K562 (cell line): ENCODE results near the gene TREM2. TPM values are rescaled to one million over a fixed set of nuclear protein-coding genes. Genes with fewer than 3 reads are reported as not detected.

Experiments used
- HDAC6 ChIP-seq: IDR thresholded peaks from 2 replicates; pipeline ENCODE4 v1.6.1; 2012; ENCODE audit warnings: low read depth, mild to moderate bottlenecking, control low read depth, inconsistent platforms, low read length, moderate library complexity
- HMG20A ChIP-seq: fragments of 450-650 bp; formaldehyde crosslinking; conservative IDR thresholded peaks from 2 replicates; pipeline ENCODE4 v1.4.0; 2020; ENCODE audit warnings: mild to moderate bottlenecking, mixed read lengths
- ILK ChIP-seq: fragments of 450-650 bp; IDR thresholded peaks from 2 replicates; pipeline ENCODE4 v1.6.1; 2016; ENCODE audit warnings: missing genetic modification characterization, low read depth, mild to moderate bottlenecking, missing compliant biosample characterization, moderate library complexity, borderline replicate concordance
- KLF13 ChIP-seq: fragments of 450-650 bp; IDR thresholded peaks from 2 replicates; pipeline ENCODE4 v1.6.1; 2016; ENCODE audit warnings: missing genetic modification characterization, low read depth, mild to moderate bottlenecking, missing compliant biosample characterization, moderate library complexity, borderline replicate concordance
- NR1H2 ChIP-seq: sonication (generic); formaldehyde crosslinking; IDR thresholded peaks from 2 replicates; pipeline ENCODE4 v1.4.0; 2020; ENCODE audit warnings: mild to moderate bottlenecking, missing genetic modification reagents
- PHF20 ChIP-seq: fragments of 450-650 bp; IDR thresholded peaks from 2 replicates; pipeline ENCODE4 v1.6.1; 2018; ENCODE audit not compliant: partially characterized antibody
- RBM14 ChIP-seq: fragments of 200-400 bp; formaldehyde crosslinking; IDR thresholded peaks from 2 replicates; pipeline ENCODE4 v1.6.1; 2018; ENCODE audit warnings: low read depth, mild to moderate bottlenecking, low read length, moderate library complexity, borderline replicate concordance; ENCODE audit not compliant: insufficient read depth
- SOX6 ChIP-seq: fragments of 450-650 bp; IDR thresholded peaks from 2 replicates; pipeline ENCODE4 v1.6.1; 2014; ENCODE audit warnings: mild to moderate bottlenecking
- ZNF398 ChIP-seq: fragments of 250-450 bp; sonication (Bioruptor Pico); IDR thresholded peaks from 2 replicates; pipeline ENCODE4 v1.8.0; 2021; ENCODE audit warnings: moderate library complexity, mild to moderate bottlenecking, inconsistent platforms
- ZNF408 ChIP-seq: fragments of 250-450 bp; sonication (Bioruptor Pico); IDR thresholded peaks from 2 replicates; pipeline ENCODE4 v1.4.0; 2020; ENCODE audit warnings: low read depth, mild to moderate bottlenecking, moderate library complexity
- ZNF780A ChIP-seq: fragments of 250-450 bp; sonication (Bioruptor Pico); IDR thresholded peaks from 2 replicates; pipeline ENCODE4 v1.5.0; 2021; ENCODE audit warnings: mild to moderate bottlenecking
- polyA plus RNA-seq, 8 experiments: library from polyadenylated mRNA; depleted of rRNA in 4 of 8; stranded (reverse) in 5 of 8; unstranded in 3 of 8; fragments of >200 nt; fragmentation: Nextera tagmentation in 2 of 8; fragmentation: Illumina TruSeq in 1 of 8; extraction: Ambion mirVana in 2 of 8; extraction: Trizol in 1 of 8; gene quantifications; 2 replicates each; pipeline versions ENCODE4 v1.2.1 to v1.2.3, GENCODE V29; 2011 to 2014; ENCODE audit warnings: inconsistent platforms in 1 of 8, missing spikeins in 1 of 8
- total RNA-seq, 7 experiments: library from RNA; depleted of rRNA in 6 of 7; stranded (reverse); fragments of >200 nt in 6 of 7; fragmentation: Illumina TruSeq in 2 of 7; extraction: Trizol in 2 of 7; gene quantifications; 2 replicates each; pipeline versions ENCODE4 v1.2.1 to v1.2.3, GENCODE V29; 2011 to 2021; ENCODE audit warnings: low replicate concordance in 1 of 7
- TF ChIP-seq, protein P1 (sequence below): fragments of 250-450 bp; sonication (Bioruptor Pico); IDR thresholded peaks from 2 replicates; pipeline ENCODE4 v1.9.0; 2021; ENCODE audit warnings: mild to moderate bottlenecking, inconsistent platforms
- TF ChIP-seq, protein P2 (sequence below): IDR thresholded peaks from 2 replicates; pipeline ENCODE4 v1.6.1; 2011; ENCODE audit not compliant: insufficient read length; ENCODE audit errors: extremely low read depth

Gene TREM2
- total and polyA plus RNA-seq, 9 of the 15 experiments (the other 6 are each of a cell fraction or from before 2014, with no cell fraction given), result not detected

GRCh38 chr6:41170547-41171160, 7.7 kb upstream of the TREM2 start (continued):
- TF ChIP-seq, protein P1, sequence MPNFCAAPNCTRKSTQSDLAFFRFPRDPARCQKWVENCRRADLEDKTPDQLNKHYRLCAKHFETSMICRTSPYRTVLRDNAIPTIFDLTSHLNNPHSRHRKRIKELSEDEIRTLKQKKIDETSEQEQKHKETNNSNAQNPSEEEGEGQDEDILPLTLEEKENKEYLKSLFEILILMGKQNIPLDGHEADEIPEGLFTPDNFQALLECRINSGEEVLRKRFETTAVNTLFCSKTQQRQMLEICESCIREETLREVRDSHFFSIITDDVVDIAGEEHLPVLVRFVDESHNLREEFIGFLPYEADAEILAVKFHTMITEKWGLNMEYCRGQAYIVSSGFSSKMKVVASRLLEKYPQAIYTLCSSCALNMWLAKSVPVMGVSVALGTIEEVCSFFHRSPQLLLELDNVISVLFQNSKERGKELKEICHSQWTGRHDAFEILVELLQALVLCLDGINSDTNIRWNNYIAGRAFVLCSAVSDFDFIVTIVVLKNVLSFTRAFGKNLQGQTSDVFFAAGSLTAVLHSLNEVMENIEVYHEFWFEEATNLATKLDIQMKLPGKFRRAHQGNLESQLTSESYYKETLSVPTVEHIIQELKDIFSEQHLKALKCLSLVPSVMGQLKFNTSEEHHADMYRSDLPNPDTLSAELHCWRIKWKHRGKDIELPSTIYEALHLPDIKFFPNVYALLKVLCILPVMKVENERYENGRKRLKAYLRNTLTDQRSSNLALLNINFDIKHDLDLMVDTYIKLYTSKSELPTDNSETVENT (CRISPR knock-in tag), result no peak
- TF ChIP-seq KLF13, result no peak
- TF ChIP-seq PHF20, result no peak
- no peak for TF ChIP-seq ZNF780A (CRISPR knock-in tag)
- TF ChIP-seq, protein P2, sequence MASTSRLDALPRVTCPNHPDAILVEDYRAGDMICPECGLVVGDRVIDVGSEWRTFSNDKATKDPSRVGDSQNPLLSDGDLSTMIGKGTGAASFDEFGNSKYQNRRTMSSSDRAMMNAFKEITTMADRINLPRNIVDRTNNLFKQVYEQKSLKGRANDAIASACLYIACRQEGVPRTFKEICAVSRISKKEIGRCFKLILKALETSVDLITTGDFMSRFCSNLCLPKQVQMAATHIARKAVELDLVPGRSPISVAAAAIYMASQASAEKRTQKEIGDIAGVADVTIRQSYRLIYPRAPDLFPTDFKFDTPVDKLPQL, result no peak
- TF ChIP-seq ZNF408 (CRISPR knock-in tag), result no peak
- TF ChIP-seq HMG20A (CRISPR knock-in tag), result no peak
- no peak for TF ChIP-seq NR1H2
- no peak for TF ChIP-seq ILK (tag)
- no peak for TF ChIP-seq HDAC6
- no peak for TF ChIP-seq RBM14
- no peak for TF ChIP-seq SOX6
- TF ChIP-seq ZNF398 (CRISPR knock-in tag), result no peak
